Measurements from ENCODE around the gene TTC28.

The TTC28 gene

GRCh38 chr22:28137036-28137435 is 542.6 kb downstream of the TTC28 start:
- Histone ChIP-seq H3K4me3 (ENCODE audit: insufficient read depth, low read length, poor library complexity, severe bottlenecking) (no peak overlapping the region), H3K79me2 (ENCODE audit: insufficient read depth, low read length) (no peaks in the 10 kb centered on the region), H2AFZ (ENCODE audit: low read depth, low read length, severe bottlenecking) (no peak overlapping the region), H3K27me3 (ENCODE audit: low read length) (no peaks in the 10 kb centered on the region), H3K9ac (ENCODE audit: low read length) (no peak overlapping the region), H3F3A (ENCODE audit: insufficient read depth) (no peaks in the 10 kb centered on the region), H4K20me1 (ENCODE audit: low read depth, low read length) (no peaks in the 10 kb centered on the region), H3K36me3 (ENCODE audit: low read length) (no peaks in the 10 kb centered on the region), H3K9me2 (replicated peaks; ENCODE audit: insufficient read depth, low read length) (no peaks in the 10 kb centered on the region), H3K9me3 (ENCODE audit: insufficient read depth, low read length) (no peaks in the 10 kb centered on the region), H3K4me2 (ENCODE audit: low read depth, low read length, poor library complexity, severe bottlenecking) (no peak overlapping the region), H3K27ac (ENCODE audit: low read depth, low read length) (no peak overlapping the region)
- TF ChIP-seq CTCF (IDR thresholded peaks at IDR 0.05; ENCODE audit: insufficient read depth, low read length, poor library complexity, severe bottlenecking) (no peak), EZH2phosphoT487 (conservative IDR thresholded peaks at IDR 0.05; ENCODE audit: low read length) (no peak)

GRCh38 chr22:28132466-28132865 is 547.2 kb downstream of the TTC28 start:
- no peaks in the 10 kb centered on the region for H3F3A ChIP-seq (ENCODE audit: insufficient read depth)
- no peaks in the 10 kb centered on the region for H3K36me3 ChIP-seq (ENCODE audit: low read length)
- H3K4me3 ChIP-seq (ENCODE audit: insufficient read depth, low read length, poor library complexity, severe bottlenecking) = no peak overlapping the region
- H4K20me1 ChIP-seq (ENCODE audit: low read depth, low read length) = no peaks in the 10 kb centered on the region
- no peaks in the 10 kb centered on the region for H3K9me3 ChIP-seq (ENCODE audit: insufficient read depth, low read length)
- no peaks in the 10 kb centered on the region for H3K27me3 ChIP-seq (ENCODE audit: low read length)
- no peak overlapping the region for H3K9ac ChIP-seq (ENCODE audit: low read length)
- no peaks in the 10 kb centered on the region for H3K9me2 ChIP-seq (replicated peaks; ENCODE audit: insufficient read depth, low read length)
- H3K4me2 ChIP-seq (ENCODE audit: low read depth, low read length, poor library complexity, severe bottlenecking) = no peak overlapping the region
- H3K27ac ChIP-seq (ENCODE audit: low read depth, low read length) = no peak overlapping the region
- no peak overlapping the region for H2AFZ ChIP-seq (ENCODE audit: low read depth, low read length, severe bottlenecking)
- TF ChIP-seq EZH2phosphoT487 (conservative IDR thresholded peaks at IDR 0.05; ENCODE audit: low read length) (no peak), CTCF (IDR thresholded peaks at IDR 0.05; ENCODE audit: insufficient read depth, low read length, poor library complexity, severe bottlenecking) (no peak)
- no peaks in the 10 kb centered on the region for H3K79me2 ChIP-seq (ENCODE audit: insufficient read depth, low read length)

- TF ChIP-seq CTCF (IDR thresholded peaks at IDR 0.05; ENCODE audit: insufficient read depth, low read length, poor library complexity, severe bottlenecking) = no peak
- no peak for TF ChIP-seq EZH2phosphoT487 (conservative IDR thresholded peaks at IDR 0.05; ENCODE audit: low read length)
- H3K9ac ChIP-seq (ENCODE audit: low read length) = no peak overlapping the region
Observed at GRCh38 chr22:28129319-28129962, 550.2 kb downstream of the TTC28 start.

More at GRCh38 chr22:28129319-28129962, 550.2 kb downstream of the TTC28 start:
- H3F3A ChIP-seq (ENCODE audit: insufficient read depth) = no peaks in the 10 kb centered on the region
- H3K36me3 ChIP-seq (ENCODE audit: low read length) = no peaks in the 10 kb centered on the region
- H4K20me1 ChIP-seq (ENCODE audit: low read depth, low read length) = no peaks in the 10 kb centered on the region
- H3K4me2 ChIP-seq (ENCODE audit: low read depth, low read length, poor library complexity, severe bottlenecking) = no peak overlapping the region
- no peaks in the 10 kb centered on the region for H3K79me2 ChIP-seq (ENCODE audit: insufficient read depth, low read length)
- H3K27ac ChIP-seq (ENCODE audit: low read depth, low read length) = no peak overlapping the region
- no peaks in the 10 kb centered on the region for H3K9me3 ChIP-seq (ENCODE audit: insufficient read depth, low read length)
- H2AFZ ChIP-seq (ENCODE audit: low read depth, low read length, severe bottlenecking) = no peak overlapping the region
- H3K4me3 ChIP-seq (ENCODE audit: insufficient read depth, low read length, poor library complexity, severe bottlenecking) = no peak overlapping the region
- H3K27me3 ChIP-seq (ENCODE audit: low read length) = no peaks in the 10 kb centered on the region
- H3K9me2 ChIP-seq (replicated peaks; ENCODE audit: insufficient read depth, low read length) = no peaks in the 10 kb centered on the region

All from SU-DHL-6 (cell line).